ENCODE data around the gene GPR132. TPM values are rescaled to one million over a fixed set of nuclear protein-coding genes. Genes with fewer than 3 reads are reported as not detected.

The GPR132 gene
- total RNA-seq, 1 experiment from 2014 or later, result 0.20 TPM

- Histone ChIP-seq H3K23ac (ENCODE audit: insufficient read length, low read depth, low read length) (no peak overlapping the region), H3K23me2 (ENCODE audit: insufficient read length, low read depth, low read length, poor library complexity, severe bottlenecking) (no peaks in the 10 kb centered on the region), H4K8ac (replicated peaks; ENCODE audit: insufficient read length, low read depth, low read length) (no peak overlapping the region), H3K9me3 (ENCODE audit: control insufficient read depth, low read depth, low read length) (no peaks in the 10 kb centered on the region), H3K79me1 (ENCODE audit: insufficient read depth, low read depth, low read length, poor library complexity, severe bottlenecking) (no peaks in the 10 kb centered on the region), H3K14ac (ENCODE audit: insufficient read depth, low read length) (no peak overlapping the region), H3K4ac (ENCODE audit: low read depth, low read length) (no peak overlapping the region), H3K4me2 (ENCODE audit: insufficient read depth, insufficient read length, low read length) (no peak overlapping the region), H2AK5ac (ENCODE audit: insufficient read length, low read length) (no peak overlapping the region), H2BK15ac (ENCODE audit: low read depth, low read length) (no peak overlapping the region), H4K5ac (ENCODE audit: insufficient read length, low read depth, low read length) (no peak overlapping the region), H2AFZ (ENCODE audit: low read length) (no peak overlapping the region), H3K18ac (ENCODE audit: insufficient read length, low read depth, low read length) (no peak overlapping the region), H4K20me1 (ENCODE audit: control insufficient read depth, insufficient read depth, insufficient read length) (no peaks in the 10 kb centered on the region), H2BK120ac (ENCODE audit: low read depth, low read length, poor library complexity, severe bottlenecking) (no peak overlapping the region), H3K4me1 (ENCODE audit: insufficient read depth, low read length) (no peaks in the 10 kb centered on the region; the same call in 1 of the 2 replicates), H3K27ac (ENCODE audit: insufficient read length, low read depth, low read length) (no peak overlapping the region), H3T11ph (ENCODE audit: low read length) (no peak overlapping the region), H2BK20ac (ENCODE audit: low read depth, low read length, poor library complexity, severe bottlenecking) (no peak overlapping the region), H4K91ac (ENCODE audit: insufficient read length, low read depth, low read length) (no peak overlapping the region), H2BK12ac (ENCODE audit: insufficient read length, low read depth, low read length) (no peak overlapping the region), H3K27me3 (ENCODE audit: insufficient read depth, low read length) (no peaks in the 10 kb centered on the region), H3K79me2 (ENCODE audit: insufficient read depth, low read length) (no peaks in the 10 kb centered on the region), H3K56ac (ENCODE audit: insufficient read length, low read depth, low read length) (no peak overlapping the region), H3K9ac (ENCODE audit: extremely low read depth, insufficient read length, low read length) (no peak overlapping the region), H2BK5ac (ENCODE audit: insufficient read length, low read length) (no peak overlapping the region)
- Mint-ChIP-seq H3K36me3 (ENCODE audit: insufficient read depth in 1 of 3, low read depth in 3 of 3) (peaks cover 0 to 4% (median 2%) of the 10 kb centered on the region in 3 experiments; a peak in 3 of 7 replicates), H3K4me1 (peaks cover 8 to 23% of the 10 kb centered on the region in 2 experiments), H3K27ac (no peak overlapping the region), H3K4me3 (no peak overlapping the region), H3K9me3 (peaks cover 10% of the 10 kb centered on the region in 2 experiments), H3K27me3 (ENCODE audit: low read depth) (peaks cover 27% of the 10 kb centered on the region)
- no peak for DNase-seq
- WGBS (ENCODE audit: extremely low coverage, insufficient read length, low lambda C conversion rate), result no CpG with 5 or more reads among the region's 1 CpG
- no peak for TF ChIP-seq CTCF (conservative IDR thresholded peaks at IDR 0.05)
These were observed 13.1 kb upstream of the GPR132 start for GRCh38 chr14:105078294-105078693.

Data from H9 (cell line).